HG02571 (cell line): ENCODE results near the gene SEMA5B.

Experiments used
- ATAC-seq: cut with Tn5 transposase; IDR thresholded peaks from one replicate; pipeline ENCODE4 v1.9.1; 2021; ENCODE audit warnings: mild to moderate bottlenecking, moderate library complexity; ENCODE audit not compliant: unreplicated experiment

Gene SEMA5B

GRCh38 chr3:122998856-122999255, 28.7 kb downstream of the SEMA5B start:
- no peak for ATAC-seq

GRCh38 chr3:122998206-122998605, 29.4 kb downstream of the SEMA5B start:
- no peak for ATAC-seq

GRCh38 chr3:122996038-122996580, 31.5 kb downstream of the SEMA5B start:
- no peak for ATAC-seq

- no peak for ATAC-seq
Observed at GRCh38 chr3:122994954-122995353, 32.6 kb downstream of the SEMA5B start.

GRCh38 chr3:122993124-122993978, 34.2 kb downstream of the SEMA5B start:
- ATAC-seq, result no peak

- ATAC-seq, result no peak
Observed at GRCh38 chr3:122992676-122993075, 34.9 kb downstream of the SEMA5B start.

- no peak for ATAC-seq
Observed at GRCh38 chr3:122992133-122992532, 35.4 kb downstream of the SEMA5B start.

- ATAC-seq, result no peak
Observed at GRCh38 chr3:122991236-122991985, 36.2 kb downstream of the SEMA5B start.

- no peak for ATAC-seq
Observed at GRCh38 chr3:122989856-122990575, 37.5 kb downstream of the SEMA5B start.

GRCh38 chr3:122988508-122988907, 39.1 kb downstream of the SEMA5B start:
- no peak for ATAC-seq

GRCh38 chr3:122987736-122988319, 39.7 kb downstream of the SEMA5B start:
- ATAC-seq, result no peak

- no peak for ATAC-seq
Observed at GRCh38 chr3:122987231-122987630, 40.3 kb downstream of the SEMA5B start.

- no peak for ATAC-seq
Observed at GRCh38 chr3:122986693-122987179, 40.8 kb downstream of the SEMA5B start.

GRCh38 chr3:122985539-122985938, 42.0 kb downstream of the SEMA5B start:
- no peak for ATAC-seq

GRCh38 chr3:122984650-122985049, 42.9 kb downstream of the SEMA5B start:
- no peak for ATAC-seq

GRCh38 chr3:122984007-122984406, 43.6 kb downstream of the SEMA5B start:
- ATAC-seq, result no peak

- no peak for ATAC-seq
Observed at GRCh38 chr3:122982216-122983185, 45.1 kb downstream of the SEMA5B start.

GRCh38 chr3:122979211-122979610, 48.4 kb downstream of the SEMA5B start:
- no peak for ATAC-seq

GRCh38 chr3:122978569-122978968, 49.0 kb downstream of the SEMA5B start:
- ATAC-seq, result no peak
